HL-60 (cell line): Measurements from ENCODE around the gene CLK4.

Experiments used
- DNase-seq, 2 experiments: peaks; one replicate each; pipeline ENCODE4 v3.0.0-alpha.2; 2010 to 2020; ENCODE audit warnings: low read depth in 1 of 2, low spot score in 1 of 2
- H3K27ac ChIP-seq: fragments of 250-450 bp; sonication (Bioruptor Pico); replicated peaks from 2 replicates; pipeline ENCODE4 v1.5.1; 2020; ENCODE audit warnings: mild to moderate bottlenecking, moderate library complexity
- H3K27me3 ChIP-seq: fragments of 250-450 bp; sonication (Bioruptor Pico); 2 replicates; pipeline ENCODE4 v1.5.1; 2021; ENCODE audit warnings: mild to moderate bottlenecking, moderate library complexity; ENCODE audit not compliant: insufficient read depth, poor library complexity, severe bottlenecking
- H3K4me3 ChIP-seq: replicated peaks from 2 replicates; pipeline ENCODE4 v1.5.1; 2011; ENCODE audit warnings: mild to moderate bottlenecking, control low read depth, low read length; ENCODE audit not compliant: insufficient read depth
- GABPA ChIP-seq: IDR thresholded peaks from 2 replicates; pipeline ENCODE4 v1.6.1; 2012; ENCODE audit warnings: low read depth
- POLR2AphosphoS5 ChIP-seq: IDR thresholded peaks from 2 replicates; pipeline ENCODE4 v1.6.1; 2012; ENCODE audit warnings: low read depth
- SPI1 ChIP-seq: IDR thresholded peaks from 2 replicates; pipeline ENCODE4 v1.6.1; 2012; ENCODE audit warnings: low read depth, mild to moderate bottlenecking, borderline replicate concordance
- TF ChIP-seq, protein P1 (sequence below): IDR thresholded peaks from 2 replicates; pipeline ENCODE4 v1.6.1; 2012; ENCODE audit warnings: low read depth; ENCODE audit not compliant: insufficient replicate concordance
- TF ChIP-seq, protein P2 (sequence below): IDR thresholded peaks from one replicate; pipeline ENCODE4 v1.5.1; 2011; ENCODE audit warnings: low read length, control low read depth, inconsistent platforms; ENCODE audit not compliant: insufficient read depth

CLK4 gene

DNA sequence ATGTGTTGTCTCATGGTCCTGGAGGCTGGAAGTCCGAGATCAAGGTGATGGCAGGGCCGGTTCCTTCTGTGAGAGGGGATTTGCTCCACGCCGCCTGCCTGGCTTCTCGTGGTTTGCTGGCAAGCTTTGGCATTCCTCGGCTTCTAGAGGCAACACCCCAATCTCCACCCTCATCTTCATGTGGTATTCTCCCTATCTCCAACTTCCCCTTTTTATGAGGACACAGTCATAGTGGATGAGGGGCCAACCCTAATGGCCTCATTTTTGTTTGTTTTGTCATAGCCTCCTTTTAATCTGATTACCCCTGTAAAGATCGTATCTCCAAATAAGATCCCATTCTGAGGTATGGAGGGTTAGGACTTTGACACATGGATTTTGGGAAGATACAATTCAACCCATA lies 41.7 kb upstream of the CLK4 start:
- H3K4me3 ChIP-seq = no peak overlapping the region
- H3K27ac ChIP-seq = no peak overlapping the region
- peak in 1 of 2 experiments; percentile 42 for DNase-seq
- TF ChIP-seq, protein P1, sequence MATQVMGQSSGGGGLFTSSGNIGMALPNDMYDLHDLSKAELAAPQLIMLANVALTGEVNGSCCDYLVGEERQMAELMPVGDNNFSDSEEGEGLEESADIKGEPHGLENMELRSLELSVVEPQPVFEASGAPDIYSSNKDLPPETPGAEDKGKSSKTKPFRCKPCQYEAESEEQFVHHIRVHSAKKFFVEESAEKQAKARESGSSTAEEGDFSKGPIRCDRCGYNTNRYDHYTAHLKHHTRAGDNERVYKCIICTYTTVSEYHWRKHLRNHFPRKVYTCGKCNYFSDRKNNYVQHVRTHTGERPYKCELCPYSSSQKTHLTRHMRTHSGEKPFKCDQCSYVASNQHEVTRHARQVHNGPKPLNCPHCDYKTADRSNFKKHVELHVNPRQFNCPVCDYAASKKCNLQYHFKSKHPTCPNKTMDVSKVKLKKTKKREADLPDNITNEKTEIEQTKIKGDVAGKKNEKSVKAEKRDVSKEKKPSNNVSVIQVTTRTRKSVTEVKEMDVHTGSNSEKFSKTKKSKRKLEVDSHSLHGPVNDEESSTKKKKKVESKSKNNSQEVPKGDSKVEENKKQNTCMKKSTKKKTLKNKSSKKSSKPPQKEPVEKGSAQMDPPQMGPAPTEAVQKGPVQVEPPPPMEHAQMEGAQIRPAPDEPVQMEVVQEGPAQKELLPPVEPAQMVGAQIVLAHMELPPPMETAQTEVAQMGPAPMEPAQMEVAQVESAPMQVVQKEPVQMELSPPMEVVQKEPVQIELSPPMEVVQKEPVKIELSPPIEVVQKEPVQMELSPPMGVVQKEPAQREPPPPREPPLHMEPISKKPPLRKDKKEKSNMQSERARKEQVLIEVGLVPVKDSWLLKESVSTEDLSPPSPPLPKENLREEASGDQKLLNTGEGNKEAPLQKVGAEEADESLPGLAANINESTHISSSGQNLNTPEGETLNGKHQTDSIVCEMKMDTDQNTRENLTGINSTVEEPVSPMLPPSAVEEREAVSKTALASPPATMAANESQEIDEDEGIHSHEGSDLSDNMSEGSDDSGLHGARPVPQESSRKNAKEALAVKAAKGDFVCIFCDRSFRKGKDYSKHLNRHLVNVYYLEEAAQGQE = no peak
- TF ChIP-seq SPI1 (peak; percentile 61; the same call in 1 of the 2 replicates), POLR2AphosphoS5 (no peak)
- H3K27me3 ChIP-seq = no peaks in the 10 kb centered on the region

DNA sequence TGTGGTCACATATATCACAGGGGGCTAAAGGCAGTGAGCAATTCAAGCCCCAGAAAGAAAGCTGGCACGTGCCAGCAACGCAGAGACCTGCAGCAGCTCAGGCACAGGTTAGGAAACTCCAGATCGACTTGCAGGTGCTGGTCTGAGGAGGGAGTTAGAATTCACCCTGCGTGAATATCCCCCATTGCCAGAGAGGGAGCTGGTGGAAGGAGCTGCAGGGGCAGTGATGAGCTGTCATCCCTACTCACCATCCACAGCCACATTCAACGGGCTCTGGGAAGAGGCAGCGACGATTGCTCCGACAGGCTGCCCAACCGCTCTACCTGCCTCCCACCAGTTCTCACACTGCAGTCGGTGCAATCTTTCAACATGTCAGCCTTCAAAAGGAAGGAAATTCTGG lies 40.8 kb upstream of the CLK4 start:
- no peak overlapping the region for H3K4me3 ChIP-seq
- TF ChIP-seq, protein P1 = no peak
- TF ChIP-seq SPI1 (no peak), POLR2AphosphoS5 (no peak), GABPA (no peak)
- TF ChIP-seq, protein P2, sequence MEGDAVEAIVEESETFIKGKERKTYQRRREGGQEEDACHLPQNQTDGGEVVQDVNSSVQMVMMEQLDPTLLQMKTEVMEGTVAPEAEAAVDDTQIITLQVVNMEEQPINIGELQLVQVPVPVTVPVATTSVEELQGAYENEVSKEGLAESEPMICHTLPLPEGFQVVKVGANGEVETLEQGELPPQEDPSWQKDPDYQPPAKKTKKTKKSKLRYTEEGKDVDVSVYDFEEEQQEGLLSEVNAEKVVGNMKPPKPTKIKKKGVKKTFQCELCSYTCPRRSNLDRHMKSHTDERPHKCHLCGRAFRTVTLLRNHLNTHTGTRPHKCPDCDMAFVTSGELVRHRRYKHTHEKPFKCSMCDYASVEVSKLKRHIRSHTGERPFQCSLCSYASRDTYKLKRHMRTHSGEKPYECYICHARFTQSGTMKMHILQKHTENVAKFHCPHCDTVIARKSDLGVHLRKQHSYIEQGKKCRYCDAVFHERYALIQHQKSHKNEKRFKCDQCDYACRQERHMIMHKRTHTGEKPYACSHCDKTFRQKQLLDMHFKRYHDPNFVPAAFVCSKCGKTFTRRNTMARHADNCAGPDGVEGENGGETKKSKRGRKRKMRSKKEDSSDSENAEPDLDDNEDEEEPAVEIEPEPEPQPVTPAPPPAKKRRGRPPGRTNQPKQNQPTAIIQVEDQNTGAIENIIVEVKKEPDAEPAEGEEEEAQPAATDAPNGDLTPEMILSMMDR = no peak
- H3K27me3 ChIP-seq = no peaks in the 10 kb centered on the region

DNA sequence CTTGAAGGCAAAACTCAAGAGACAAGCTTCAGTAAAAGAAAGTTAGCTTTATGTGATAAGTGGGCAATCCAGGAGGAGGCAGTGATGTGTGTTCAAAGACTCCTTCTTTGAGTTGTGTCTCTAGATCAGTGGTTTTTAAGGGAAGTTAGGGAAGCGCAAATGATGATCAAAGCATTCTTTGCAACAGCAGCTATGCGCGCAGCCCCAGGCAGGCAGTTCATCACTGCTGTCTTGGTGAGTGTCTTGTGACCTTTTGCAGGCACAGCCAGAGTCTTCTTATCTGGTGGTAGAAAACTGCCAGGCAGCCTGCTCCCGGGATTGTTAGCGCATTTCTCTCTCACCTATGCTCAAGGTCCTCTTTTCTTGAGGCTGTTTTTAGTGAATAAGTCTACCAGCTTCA lies 40.3 kb upstream of the CLK4 start:
- no peaks in the 10 kb centered on the region for H3K27me3 ChIP-seq
- H3K4me3 ChIP-seq = no peak overlapping the region
- no peak for DNase-seq
- no peak overlapping the region for H3K27ac ChIP-seq
- TF ChIP-seq, protein P1 = no peak
- TF ChIP-seq POLR2AphosphoS5 (no peak), GABPA (no peak), SPI1 (no peak)
- TF ChIP-seq, protein P2 = no peak

More for the DNA sequence above, 40.8 kb upstream of the CLK4 start:
- DNase-seq = no peak
- no peak overlapping the region for H3K27ac ChIP-seq

DNA sequence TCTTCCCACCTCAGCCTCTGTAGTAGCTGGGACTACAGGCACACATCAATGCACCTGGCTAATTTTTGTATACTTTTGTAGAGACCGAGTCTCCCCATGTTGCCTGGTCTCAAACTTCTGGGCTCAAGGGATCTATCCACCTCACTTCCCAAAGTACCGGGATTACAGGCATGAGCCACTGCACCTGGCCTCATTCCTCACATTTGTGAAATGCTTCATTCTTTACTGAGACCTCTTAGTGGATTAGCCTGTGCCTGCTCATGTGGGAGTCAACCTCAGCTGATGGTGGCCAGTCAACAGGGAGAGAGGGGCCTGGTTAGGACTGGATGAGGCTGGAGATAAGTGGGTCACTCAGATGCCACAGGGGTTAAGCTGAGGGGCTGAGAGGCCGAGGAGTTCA lies 37.3 kb upstream of the CLK4 start:
- no peak for DNase-seq
- Histone ChIP-seq H3K27ac (no peak overlapping the region), H3K4me3 (no peak overlapping the region), H3K27me3 (no peaks in the 10 kb centered on the region)
- TF ChIP-seq, protein P2 = no peak
- no peak for TF ChIP-seq POLR2AphosphoS5
- no peak for TF ChIP-seq SPI1
- no peak for TF ChIP-seq GABPA
